ENCODE results near the gene CDC42SE2. TPM values are rescaled to one million over a fixed set of nuclear protein-coding genes. Genes with fewer than 3 reads are reported as not detected.
"Not testable (repeated sequence)": the region's sequence is repeated elsewhere in the genome, so short reads cannot be mapped to it uniquely, and the experiment has no call there.

CDC42SE2 gene
- total RNA-seq, 1 experiment from 2014 or later: 25.9 TPM

DNA sequence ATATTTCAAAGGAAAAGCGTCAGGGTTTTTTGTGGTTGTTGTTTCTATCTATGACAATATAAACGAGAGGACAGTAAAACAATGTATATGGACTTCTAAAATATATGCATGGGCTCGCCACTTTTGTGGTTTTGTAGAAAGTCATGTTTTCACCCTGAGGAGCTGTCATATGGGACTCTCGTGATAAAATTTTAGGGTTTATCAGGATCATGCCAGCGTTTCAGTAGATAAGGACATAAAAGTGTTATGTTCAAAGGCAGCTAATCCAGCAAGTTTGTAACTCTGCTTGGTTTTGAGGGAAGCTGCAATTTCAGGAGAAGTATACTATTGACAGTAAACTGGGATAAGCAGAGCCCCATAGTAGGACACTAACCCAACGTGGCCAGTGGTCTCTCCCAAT, 120.3 kb downstream of the CDC42SE2 start:
- H3K4me3 ChIP-seq (ENCODE audit: insufficient read depth, low read depth, low read length): no peak overlapping the region
- no peaks in the 10 kb centered on the region for H3K36me3 ChIP-seq (replicated peaks; ENCODE audit: control insufficient read depth, insufficient read depth, low read length)
- no peak for DNase-seq
- no peaks in the 10 kb centered on the region for H3K27me3 ChIP-seq (ENCODE audit: control insufficient read depth, insufficient read depth, low read length)

DNA sequence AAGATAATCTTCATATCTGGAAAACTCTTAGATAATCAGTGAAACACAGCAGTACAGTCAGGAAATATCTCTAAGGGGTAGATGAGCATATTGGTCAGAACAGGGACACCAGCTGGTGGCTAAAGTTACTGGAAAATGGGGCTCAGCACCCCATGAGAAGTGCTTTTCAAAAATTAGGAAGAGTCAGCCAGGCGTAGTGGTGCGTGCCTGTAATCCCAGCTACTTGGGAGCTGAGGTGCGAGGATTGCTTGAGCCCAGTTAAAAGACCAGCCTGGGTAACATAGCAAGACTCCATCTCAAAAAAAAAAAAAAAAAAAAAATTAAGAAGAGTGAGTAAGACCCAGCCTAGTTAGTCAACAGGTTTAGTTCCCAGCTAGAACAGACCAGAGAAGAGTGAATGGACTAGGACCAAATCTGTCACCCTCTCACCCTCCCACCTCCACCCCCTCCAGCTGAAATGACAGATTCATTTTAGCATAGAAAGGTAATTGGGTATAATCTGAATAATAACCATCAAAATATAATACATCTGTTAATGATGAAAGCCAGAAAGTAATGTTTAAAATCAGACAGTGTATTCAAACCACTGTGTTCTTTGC, 120.9 kb downstream of the CDC42SE2 start:
- Histone ChIP-seq H3K36me3 (replicated peaks; ENCODE audit: control insufficient read depth, insufficient read depth, low read length) (no peaks in the 10 kb centered on the region), H3K4me3 (ENCODE audit: insufficient read depth, low read depth, low read length) (no peak overlapping the region), H3K27me3 (ENCODE audit: control insufficient read depth, insufficient read depth, low read length) (no peaks in the 10 kb centered on the region)
- no peak for DNase-seq

DNA sequence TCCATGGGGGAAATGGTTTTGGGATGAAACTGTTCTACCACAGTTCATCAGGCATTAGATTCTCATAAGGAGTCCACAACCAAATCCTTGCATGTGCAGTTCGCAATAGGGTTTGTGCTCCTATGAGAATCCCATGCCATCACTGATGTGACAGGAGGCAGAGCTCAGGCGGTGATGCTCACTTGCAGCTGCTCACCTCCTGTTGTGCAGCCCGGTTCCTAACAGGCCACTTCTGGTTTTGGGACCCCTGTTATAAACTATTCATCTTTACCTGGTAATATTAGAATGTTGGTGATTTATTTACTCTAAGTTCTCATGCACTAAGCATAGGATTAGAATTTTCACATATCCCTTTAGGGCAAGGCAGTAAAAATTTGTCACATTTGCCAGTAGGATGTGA, 122.3 kb downstream of the CDC42SE2 start:
- DNase-seq: no peak
- no peak overlapping the region for H3K4me3 ChIP-seq (ENCODE audit: insufficient read depth, low read depth, low read length)
- no peaks in the 10 kb centered on the region for H3K36me3 ChIP-seq (replicated peaks; ENCODE audit: control insufficient read depth, insufficient read depth, low read length)
- no peaks in the 10 kb centered on the region for H3K27me3 ChIP-seq (ENCODE audit: control insufficient read depth, insufficient read depth, low read length)

DNA sequence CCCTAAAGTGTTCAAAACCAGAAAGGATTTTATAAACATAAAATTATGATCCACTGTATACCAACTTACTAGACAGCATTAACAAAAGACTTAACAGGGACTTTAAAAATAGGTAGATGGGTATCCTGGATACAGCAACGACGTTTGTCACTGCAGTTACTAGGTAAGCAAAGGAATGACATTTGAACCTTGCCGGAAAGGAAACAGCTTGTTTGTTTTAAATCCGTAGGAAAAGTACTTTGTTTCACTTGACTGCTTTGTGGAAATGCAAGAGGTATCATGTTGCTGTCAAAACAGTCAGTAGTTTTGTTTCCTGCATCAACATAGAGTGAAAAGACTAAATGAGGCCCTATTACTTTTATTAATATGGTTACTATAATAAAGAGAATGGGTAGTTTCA, 122.9 kb downstream of the CDC42SE2 start:
- H3K36me3 ChIP-seq (replicated peaks; ENCODE audit: control insufficient read depth, insufficient read depth, low read length): no peaks in the 10 kb centered on the region
- no peaks in the 10 kb centered on the region for H3K27me3 ChIP-seq (ENCODE audit: control insufficient read depth, insufficient read depth, low read length)
- no peak for DNase-seq
- no peak overlapping the region for H3K4me3 ChIP-seq (ENCODE audit: insufficient read depth, low read depth, low read length)

DNA sequence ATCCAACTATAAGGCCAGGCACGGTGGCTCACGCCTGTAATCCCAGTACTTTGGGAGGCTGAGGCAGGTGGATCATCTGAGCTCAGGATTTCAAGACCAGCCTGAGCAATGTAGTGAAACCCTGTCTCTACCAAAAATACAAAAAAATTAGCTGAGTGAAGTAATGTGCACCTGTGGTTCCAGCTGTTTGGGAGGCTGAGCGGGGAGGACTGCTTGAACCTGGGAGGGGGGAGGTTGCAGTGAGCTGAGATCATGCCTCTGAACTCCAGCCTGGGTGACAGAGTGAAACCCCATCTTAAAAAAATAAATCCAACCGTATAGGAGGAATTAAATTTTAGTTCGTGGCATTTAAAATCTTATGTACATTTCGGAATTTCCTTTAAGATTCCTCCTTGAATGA, 123.4 kb downstream of the CDC42SE2 start:
- no peaks in the 10 kb centered on the region for H3K36me3 ChIP-seq (replicated peaks; ENCODE audit: control insufficient read depth, insufficient read depth, low read length)
- H3K27me3 ChIP-seq (ENCODE audit: control insufficient read depth, insufficient read depth, low read length): no peaks in the 10 kb centered on the region
- DNase-seq: no peak
- no peak overlapping the region for H3K4me3 ChIP-seq (ENCODE audit: insufficient read depth, low read depth, low read length)

DNA sequence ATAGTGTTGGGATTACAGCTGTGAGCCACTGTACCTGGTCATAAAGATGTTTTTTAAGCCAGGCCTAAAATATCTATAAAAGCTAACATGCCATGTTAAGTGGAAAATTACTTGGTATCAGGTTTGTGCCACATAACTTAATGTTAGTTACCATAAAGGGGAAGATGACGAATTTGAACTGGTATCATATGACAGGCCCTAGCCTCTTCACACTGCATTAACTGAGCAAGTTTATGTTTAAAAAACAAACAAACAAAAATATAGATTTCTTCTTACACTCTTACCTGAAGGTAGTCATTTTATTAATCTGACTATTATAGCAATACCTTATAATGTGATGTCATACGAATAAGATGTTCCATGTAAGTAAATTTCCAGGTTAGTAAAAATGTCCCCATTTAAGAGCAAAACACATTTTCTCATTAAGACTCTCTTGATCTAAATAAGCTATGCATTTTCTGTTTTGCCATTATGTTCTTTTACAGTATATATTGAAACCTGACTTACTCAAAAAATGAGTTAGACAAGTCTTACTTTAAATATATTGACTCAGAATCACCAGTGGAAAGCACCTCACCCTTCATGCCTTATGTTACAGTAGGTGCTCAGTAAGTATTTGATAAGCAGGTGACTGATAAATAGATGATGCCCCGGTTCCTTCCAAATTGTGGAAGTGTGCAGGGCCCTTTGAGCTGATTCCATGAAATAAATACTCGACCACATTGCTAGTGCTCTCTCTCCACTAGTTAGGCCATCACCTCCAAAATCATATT, 125.4 kb downstream of the CDC42SE2 start:
- peaks cover 2% of the 10 kb centered on the region; the same call in 1 of the 2 replicates for H3K36me3 ChIP-seq (replicated peaks; ENCODE audit: control insufficient read depth, insufficient read depth, low read length)
- DNase-seq: no peak
- H3K27me3 ChIP-seq (ENCODE audit: control insufficient read depth, insufficient read depth, low read length): no peaks in the 10 kb centered on the region
- no peak overlapping the region for H3K4me3 ChIP-seq (ENCODE audit: insufficient read depth, low read depth, low read length)

DNA sequence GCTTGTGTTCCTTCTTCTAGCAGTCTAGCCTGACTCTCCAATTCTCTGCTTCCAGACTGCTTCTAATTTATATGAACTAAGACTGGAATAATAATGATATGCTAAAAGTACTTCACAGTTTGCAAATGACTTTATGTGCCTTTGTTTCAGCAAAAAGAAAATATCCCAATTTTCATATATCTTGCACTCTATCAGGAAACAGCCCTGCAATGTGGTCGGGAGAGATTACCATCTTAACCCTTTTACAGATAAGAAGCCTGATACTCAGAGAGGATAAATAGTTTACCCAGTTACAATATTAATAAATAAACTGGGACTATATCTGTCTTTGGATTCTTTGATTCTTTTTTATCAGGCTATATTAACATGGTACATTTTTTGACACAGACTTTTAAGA, 126.0 kb downstream of the CDC42SE2 start:
- Histone ChIP-seq H3K4me3 (ENCODE audit: insufficient read depth, low read depth, low read length) (no peak overlapping the region), H3K27me3 (ENCODE audit: control insufficient read depth, insufficient read depth, low read length) (no peaks in the 10 kb centered on the region), H3K36me3 (replicated peaks; ENCODE audit: control insufficient read depth, insufficient read depth, low read length) (peaks cover 2% of the 10 kb centered on the region; the same call in 1 of the 2 replicates)
- DNase-seq: no peak

DNA sequence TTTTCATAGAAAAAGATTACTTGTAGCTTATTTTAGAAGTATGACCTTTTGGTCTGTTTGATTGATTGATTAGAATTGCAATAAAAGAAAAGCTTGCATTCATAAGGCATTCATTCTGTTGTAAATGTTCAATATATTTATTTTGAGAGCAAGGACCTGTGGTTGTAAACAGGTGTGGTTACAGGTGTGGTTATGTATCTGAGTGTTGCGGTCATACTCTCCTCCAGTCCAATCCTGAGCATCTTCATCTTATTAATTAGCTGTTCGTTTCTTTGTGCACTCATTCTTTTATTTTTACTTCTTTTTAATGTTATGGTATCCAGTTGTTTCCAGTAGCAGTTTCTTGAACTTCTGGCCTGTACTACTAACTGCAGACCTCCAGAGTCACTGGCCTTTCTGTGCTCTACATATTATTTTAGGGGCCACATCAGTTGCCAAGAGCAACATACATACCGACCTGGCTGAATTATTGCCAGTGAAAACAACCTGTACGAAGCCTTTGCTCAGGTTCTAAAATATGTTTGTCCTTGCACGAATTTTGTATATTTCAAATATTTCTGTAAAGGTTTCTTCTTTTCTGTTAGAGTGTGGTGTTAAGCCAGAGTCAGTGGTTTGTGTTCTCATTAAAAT, 128.7 kb downstream of the CDC42SE2 start:
- no peak for DNase-seq
- Histone ChIP-seq H3K36me3 (replicated peaks; ENCODE audit: control insufficient read depth, insufficient read depth, low read length) (peaks cover 3% of the 10 kb centered on the region; the same call in 1 of the 2 replicates), H3K27me3 (ENCODE audit: control insufficient read depth, insufficient read depth, low read length) (no peaks in the 10 kb centered on the region), H3K4me3 (ENCODE audit: insufficient read depth, low read depth, low read length) (no peak overlapping the region)

DNA sequence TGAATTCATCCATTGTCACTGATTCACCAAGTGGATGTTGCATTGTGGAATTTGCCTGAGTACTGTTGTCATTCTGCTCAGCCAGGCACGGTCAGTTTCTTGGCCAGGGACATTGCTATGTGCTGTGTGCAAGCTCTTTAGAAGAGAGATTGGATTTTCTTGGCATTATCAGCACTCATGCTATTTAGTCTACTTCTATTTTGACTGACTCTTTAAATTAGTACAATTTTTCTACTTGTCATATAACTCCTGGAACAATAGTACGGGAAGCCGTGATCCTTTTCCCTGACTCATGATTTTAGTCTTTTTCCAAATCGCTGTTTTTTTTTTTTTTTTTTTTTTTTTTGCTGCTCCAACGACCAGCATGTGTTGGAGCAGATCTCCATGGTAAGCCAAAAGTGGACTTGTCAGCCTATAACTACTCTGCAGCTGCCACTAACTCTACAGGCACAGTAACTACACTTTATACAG, 129.7 kb downstream of the CDC42SE2 start:
- DNase-seq: no peak
- peaks cover 3% of the 10 kb centered on the region; the same call in 1 of the 2 replicates for H3K36me3 ChIP-seq (replicated peaks; ENCODE audit: control insufficient read depth, insufficient read depth, low read length)

DNA sequence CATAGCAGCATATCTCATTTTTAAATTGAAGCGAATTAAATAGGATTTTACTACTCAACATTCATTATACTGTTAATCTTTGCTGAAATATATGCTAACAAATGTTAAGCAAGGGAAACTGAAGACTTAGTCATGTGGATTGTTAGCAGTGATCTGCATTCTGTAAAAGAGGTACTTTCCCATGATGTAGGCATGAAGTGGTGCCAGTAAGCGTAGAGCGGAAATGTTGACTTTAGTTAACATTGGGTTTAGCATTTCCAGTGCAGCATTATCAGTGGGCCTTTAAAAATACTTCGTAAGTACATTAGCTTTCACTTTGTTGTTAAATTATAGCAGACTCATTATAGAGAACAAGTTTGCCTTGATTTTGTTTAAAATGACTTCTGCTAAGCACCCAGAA, 130.3 kb downstream of the CDC42SE2 start:
- no peak for DNase-seq
- H3K4me3 ChIP-seq (ENCODE audit: insufficient read depth, low read depth, low read length): no peak overlapping the region
- H3K27me3 ChIP-seq (ENCODE audit: control insufficient read depth, insufficient read depth, low read length): no peaks in the 10 kb centered on the region
- H3K36me3 ChIP-seq (replicated peaks; ENCODE audit: control insufficient read depth, insufficient read depth, low read length): peaks cover 3% of the 10 kb centered on the region; the same call in 1 of the 2 replicates

More for the DNA sequence above, 129.7 kb downstream of the CDC42SE2 start:
- no peak overlapping the region for H3K4me3 ChIP-seq (ENCODE audit: insufficient read depth, low read depth, low read length)
- no peaks in the 10 kb centered on the region for H3K27me3 ChIP-seq (ENCODE audit: control insufficient read depth, insufficient read depth, low read length)

DNA sequence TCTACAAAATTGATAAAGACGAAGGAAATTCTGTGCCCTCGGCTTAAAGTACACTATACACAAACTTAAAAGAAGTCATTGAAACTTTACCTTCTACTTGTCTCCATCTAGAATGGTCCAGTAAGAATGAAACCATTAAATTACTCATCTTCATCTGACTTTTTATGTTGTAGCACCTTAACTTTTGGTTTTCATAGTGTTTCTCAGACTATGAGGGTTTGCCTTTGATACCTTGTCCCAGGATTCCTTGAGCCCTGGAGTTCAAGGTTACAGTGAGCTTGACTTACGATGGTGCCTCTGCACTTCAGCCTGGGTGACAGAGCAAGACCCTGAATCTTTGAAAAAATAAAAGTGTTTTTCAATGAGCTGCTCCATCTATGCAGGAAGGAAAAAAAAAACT, 132.2 kb downstream of the CDC42SE2 start:
- no peak for DNase-seq
- Histone ChIP-seq H3K4me3 (ENCODE audit: insufficient read depth, low read depth, low read length) (no peak overlapping the region), H3K27me3 (ENCODE audit: control insufficient read depth, insufficient read depth, low read length) (no peaks in the 10 kb centered on the region), H3K36me3 (replicated peaks; ENCODE audit: control insufficient read depth, insufficient read depth, low read length) (peaks cover 3% of the 10 kb centered on the region; the same call in 1 of the 2 replicates)

DNA sequence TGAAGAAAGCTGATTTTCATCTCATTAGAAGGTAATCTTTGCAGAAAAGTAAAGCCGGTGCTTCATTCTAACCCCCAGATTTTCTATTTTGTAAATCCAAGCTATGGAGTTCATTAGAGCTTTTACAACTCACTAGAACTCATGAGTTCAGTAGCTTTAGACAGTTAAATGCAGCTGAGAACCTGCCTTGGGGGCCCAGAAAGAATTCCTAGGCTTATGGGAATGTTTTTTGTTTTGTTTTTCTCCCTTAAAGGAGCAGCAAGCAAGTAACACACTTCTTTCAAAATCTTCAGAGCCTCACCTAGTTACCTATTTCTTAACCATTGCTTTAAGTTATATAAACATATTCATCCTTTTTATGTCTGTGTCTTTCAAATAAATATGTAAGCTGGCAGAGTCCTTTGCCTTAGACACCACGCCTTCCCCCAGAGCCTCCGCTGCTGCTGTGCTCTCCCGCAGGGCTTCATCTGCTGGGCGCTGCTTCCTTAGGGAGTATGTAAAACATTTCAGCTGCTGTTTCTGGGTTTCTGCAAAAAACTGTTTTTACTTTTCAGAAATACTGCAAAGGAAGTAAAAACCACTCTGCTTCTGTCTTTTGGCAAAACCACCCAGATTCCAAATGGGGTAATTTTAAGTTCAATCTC, 132.9 kb downstream of the CDC42SE2 start:
- peaks cover 3% of the 10 kb centered on the region; the same call in 1 of the 2 replicates for H3K36me3 ChIP-seq (replicated peaks; ENCODE audit: control insufficient read depth, insufficient read depth, low read length)

DNA sequence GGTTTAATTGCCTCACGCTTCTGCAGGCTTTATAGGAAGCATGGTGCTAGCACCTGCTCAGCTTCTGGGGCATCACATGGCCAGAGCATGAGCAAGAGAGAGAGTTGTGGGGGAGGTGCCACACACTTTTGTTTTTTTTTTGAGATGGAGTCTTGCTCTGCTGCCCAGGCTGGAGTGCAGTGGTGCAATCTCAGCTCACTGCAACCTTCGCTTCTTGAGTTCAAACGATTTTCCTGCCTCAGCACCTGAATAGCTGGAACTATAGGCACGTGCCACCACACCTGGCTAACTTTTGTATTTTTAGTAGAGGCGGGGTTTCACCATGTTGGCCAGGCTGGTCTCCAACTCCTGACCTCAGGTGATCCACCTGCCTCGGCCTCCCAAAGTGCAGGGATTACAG, 135.2 kb downstream of the CDC42SE2 start:
- not testable (repeated sequence) for H3K27me3 ChIP-seq (ENCODE audit: control insufficient read depth, insufficient read depth, low read length); DNase-seq; H3K36me3 ChIP-seq (replicated peaks; ENCODE audit: control insufficient read depth, insufficient read depth, low read length); H3K4me3 ChIP-seq (ENCODE audit: insufficient read depth, low read depth, low read length)

More for the DNA sequence above, 132.9 kb downstream of the CDC42SE2 start:
- DNase-seq: no peak
- Histone ChIP-seq H3K27me3 (ENCODE audit: control insufficient read depth, insufficient read depth, low read length) (no peaks in the 10 kb centered on the region), H3K4me3 (ENCODE audit: insufficient read depth, low read depth, low read length) (no peak overlapping the region)

DNA sequence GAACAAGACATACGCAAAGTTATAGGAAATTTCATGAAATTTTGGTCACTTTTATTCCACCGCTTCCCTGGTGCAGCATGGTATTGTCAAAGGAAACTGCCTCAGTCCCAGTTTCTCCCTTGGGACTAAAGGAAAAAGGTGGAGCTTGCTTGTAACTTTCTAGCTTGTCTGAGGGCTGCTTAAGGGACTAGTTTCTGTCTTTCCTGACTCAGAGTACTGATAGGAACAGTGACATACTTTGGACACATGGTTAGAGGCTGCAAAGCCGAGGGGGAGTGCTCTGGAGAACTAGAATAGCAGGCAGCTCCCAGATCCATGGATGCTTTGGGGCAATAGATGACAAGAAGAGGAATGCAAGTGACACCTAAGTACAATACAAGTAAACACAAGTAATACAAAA, 136.7 kb downstream of the CDC42SE2 start:
- DNase-seq: no peak
- H3K36me3 ChIP-seq (replicated peaks; ENCODE audit: control insufficient read depth, insufficient read depth, low read length): no peaks in the 10 kb centered on the region
- no peak overlapping the region for H3K4me3 ChIP-seq (ENCODE audit: insufficient read depth, low read depth, low read length)
- H3K27me3 ChIP-seq (ENCODE audit: control insufficient read depth, insufficient read depth, low read length): no peaks in the 10 kb centered on the region
